HTR-8/SVneo (cell line): ENCODE results near the gene SHLD2.
"Not testable (repeated sequence)": the region's sequence is repeated elsewhere in the genome, so short reads cannot be mapped to it uniquely, and the experiment has no call there.

Source experiments
- DNase-seq: peaks from one replicate; pipeline ENCODE4 v3.0.0; 2011; ENCODE audit warnings: low spot score, mixed read lengths; ENCODE audit not compliant: insufficient read length
- FAIRE-seq: peaks from 2 replicates; lab custom pipeline; 2011; peaks lifted over from hg19 to GRCh38; lab: Jason Lieb, UNC

The SHLD2 gene

DNA sequence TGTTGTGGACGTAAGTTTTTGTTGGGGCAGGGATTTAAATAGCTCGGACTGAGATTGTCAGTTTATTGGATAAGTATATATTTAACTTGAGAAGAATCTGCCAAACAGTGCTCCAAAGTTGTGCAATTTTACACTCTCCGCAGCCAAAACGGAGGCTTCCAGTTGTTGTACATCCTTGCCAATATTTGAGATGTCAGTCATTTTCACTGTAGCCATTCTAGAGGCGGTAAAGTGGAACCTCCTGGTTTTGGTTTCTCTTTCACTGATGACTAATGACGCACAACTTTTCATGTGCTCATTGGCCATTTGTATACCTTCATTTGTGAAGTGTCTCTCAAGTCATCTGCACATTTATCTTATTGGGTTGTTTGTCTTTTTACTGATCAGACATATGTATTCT, 105.9 kb downstream of the SHLD2 start:
- DNase-seq, FAIRE-seq: not testable (repeated sequence)

DNA sequence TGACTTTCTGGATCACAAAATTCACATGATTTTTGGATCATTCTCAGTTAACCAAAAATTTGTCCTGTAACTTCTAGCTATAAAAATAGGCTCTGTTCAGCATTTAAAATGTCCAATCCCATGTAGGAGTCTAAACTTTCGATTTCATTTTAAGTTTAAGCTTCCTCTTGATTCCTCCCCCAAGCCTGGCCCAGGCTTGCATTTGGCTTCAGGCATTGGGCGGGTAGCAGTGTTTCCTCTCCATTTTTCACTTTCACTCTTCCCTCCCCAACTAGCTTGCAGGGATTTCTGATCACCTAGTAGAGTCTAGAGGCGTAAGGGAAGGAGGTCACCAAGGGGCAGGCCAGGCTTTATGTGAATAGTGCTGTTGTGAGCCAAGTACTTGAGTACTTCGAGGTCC, 109.8 kb downstream of the SHLD2 start:
- FAIRE-seq, DNase-seq: not testable (repeated sequence)

DNA sequence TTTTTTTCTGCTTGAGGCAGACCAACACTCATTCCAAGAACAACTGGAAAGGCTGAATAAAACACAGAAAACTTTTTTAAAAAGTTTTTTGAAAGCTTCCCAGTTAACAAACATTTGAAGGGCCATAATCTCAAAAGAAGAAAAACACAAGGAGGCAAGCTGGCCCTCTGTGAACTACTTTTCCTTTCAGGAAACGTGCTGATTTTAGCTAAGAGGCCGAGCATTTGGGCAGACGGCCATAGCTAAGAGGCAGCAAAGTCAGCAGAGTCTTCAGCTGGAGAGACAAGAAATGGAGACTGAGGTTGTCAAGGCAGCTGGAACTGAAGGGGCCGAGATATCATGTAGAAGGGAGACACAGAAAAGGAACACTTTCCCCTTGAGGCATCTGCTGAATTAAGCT, 111.9 kb downstream of the SHLD2 start:
- DNase-seq, FAIRE-seq: not testable (repeated sequence)

DNA sequence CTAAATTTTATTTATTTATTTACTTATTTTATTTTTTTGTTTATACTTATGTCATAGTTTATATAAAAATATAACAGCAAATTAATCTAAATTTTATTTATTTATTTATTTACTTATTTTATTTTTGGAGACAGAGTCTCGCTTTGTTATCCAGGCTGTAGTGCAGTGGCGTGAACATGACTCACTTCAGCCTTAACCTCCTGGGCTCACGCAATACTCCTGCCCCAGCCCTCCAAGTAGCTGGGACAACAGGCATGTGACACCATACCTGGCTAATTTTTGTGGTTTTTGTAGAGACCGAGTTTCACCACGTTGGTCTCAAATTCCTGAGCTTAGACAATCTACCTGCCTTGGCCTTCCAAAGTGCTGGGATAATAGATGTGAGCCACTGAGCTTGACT, 115.3 kb downstream of the SHLD2 start:
- not testable (repeated sequence) for FAIRE-seq, DNase-seq

DNA sequence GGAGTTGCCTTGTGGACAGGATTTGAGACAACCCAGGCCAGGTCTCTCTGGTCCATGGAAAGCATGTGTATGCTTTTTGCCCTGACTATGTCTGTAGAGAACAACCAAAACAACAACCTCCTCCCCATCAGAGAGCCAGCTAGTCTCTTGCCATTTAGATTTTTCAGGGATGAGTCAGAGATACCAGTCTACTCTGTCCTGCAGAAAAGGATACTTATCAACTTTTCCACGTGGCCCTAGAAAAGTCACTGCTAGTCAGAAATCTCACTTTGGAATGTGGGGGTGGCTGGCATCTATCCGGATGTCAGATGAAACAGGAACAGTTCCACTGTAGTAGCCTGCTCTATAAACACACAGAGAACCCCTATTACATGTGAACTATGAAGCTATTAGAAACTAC, 116.8 kb downstream of the SHLD2 start:
- not testable (repeated sequence) for DNase-seq, FAIRE-seq

DNA sequence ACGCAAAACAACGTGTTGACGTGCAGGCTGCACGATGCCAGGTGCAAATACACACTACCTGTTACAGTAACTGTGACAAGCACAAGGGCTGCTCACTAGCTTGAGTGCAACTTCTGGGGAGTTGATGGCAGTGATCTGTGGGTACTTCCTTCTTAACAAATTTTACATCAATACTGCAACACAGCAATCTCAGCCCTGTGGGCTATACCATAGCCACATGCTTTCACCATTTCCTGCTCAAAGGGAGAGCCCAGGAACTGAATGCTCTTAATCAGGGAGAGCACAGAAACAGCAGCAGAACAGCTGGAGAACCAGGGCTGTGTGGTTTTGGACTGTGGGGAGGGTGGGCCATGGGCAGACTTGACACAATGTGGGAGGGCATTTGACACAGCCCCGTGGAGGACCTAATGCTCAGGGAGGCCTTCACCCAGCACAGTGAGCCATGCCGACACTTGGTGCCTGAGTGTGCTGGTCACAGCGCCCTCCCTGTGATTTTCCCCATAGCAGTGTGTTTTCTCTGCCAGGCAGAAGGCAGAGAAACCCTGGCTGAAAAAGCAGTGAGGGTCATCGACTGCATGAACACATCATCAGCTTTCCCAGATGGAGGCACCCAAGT, 118.3 kb downstream of the SHLD2 start:
- DNase-seq = not testable (repeated sequence)
- peak; percentile 28 for FAIRE-seq

DNA sequence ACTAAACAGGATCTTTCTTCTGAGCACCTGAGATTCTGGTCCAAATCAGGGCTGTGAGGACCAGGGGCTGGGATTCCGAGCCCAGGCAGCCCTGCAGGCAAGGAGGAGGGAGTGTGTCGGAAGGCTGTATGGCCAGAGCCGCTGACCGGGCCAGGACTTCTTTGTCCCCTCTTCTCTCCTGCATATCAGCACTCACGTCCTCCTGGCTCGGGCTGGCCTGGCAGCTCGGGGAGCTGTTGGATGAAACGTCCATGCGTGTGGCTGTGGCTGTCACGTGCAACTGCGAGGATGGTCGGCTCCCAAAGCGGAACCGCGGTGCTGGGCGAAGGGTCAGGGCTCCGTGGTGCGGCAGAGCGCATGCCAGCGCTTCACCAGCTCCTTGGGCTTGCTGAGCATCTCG, 118.8 kb downstream of the SHLD2 start:
- not testable (repeated sequence) for DNase-seq, FAIRE-seq

DNA sequence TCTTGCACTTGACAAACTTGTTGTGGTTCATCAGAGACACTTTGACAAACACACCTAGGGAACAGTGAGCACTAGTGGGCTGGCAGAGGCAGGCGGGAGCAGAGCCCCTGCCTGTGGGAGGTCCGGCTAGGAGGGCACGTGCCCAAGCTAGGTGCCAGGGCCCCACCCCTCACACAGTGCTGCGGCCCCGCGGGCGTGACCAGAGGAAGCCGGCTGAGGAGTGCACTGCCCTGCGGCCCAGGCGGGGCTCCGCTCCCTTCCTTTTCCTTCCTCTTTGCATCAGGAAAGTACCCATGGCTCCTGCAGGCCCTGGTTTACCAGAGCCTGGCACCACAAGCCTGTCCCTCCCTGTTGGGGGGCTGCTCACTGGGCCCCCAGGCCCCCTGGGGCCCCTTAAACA, 121.1 kb downstream of the SHLD2 start:
- DNase-seq, FAIRE-seq: not testable (repeated sequence)

DNA sequence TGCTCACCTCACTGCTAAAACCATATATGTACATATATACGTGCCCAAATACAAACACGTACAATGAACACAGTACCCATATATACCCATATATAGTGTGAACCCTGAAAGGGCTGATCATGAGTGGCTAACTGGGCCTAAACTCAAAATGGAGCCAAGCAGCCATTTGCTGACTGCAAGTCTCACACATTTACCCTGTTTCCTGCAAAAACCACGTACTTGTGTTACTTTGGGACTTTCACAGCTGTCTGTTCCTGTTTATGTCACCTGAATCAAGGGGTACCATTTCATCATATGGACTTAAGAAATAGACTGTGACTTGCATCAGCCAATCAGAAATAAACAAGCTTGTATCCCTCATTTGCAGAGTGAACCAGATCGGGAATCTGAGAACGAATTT, 124.4 kb downstream of the SHLD2 start:
- not testable (repeated sequence) for DNase-seq, FAIRE-seq

DNA sequence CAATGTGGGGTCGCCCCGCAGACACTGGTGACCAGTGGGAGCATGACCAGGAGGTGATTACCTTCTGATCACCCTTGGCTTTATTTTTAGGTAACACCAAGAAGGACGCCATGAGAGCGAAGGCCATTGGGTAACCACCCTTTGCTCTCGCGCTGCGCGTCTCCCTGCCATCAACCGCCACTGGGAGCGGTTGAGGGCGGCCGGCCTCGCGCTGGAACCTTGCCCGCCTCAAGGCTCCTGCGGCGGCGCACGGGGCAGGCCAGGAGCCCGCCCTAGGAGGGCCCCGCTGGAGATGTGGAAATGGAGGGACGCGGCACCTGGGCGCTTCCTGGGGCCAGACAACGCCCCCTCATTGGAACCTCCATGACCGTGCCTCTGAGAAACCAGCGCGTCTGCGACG, 127.8 kb downstream of the SHLD2 start:
- DNase-seq, FAIRE-seq: not testable (repeated sequence)

DNA sequence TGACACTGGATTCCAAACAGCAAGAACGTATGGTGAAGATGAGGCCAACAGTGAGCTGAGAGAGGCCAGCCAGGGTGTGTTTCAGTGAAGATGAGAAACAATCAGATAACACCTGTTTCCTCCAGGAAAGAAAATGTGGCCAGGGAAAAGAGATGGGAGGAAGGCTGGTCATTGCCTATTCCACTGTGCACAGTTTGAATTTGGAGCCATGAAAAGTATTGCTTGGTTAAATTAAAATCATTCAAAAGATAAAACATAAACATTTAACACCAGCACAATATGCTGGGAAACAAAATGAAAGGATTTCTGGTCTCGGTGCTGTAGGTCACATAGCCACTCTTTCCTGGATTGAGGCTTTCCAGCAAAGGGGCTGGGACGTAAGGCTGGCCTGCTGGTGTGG, 130.1 kb downstream of the SHLD2 start, which contains the start of gene NUTM2A:
Gene NUTM2A, plus strand, starts transcription at position 301 of the 400 bp plus-strand sequence. CDS start 383 bp downstream, outside the sequence.
- DNase-seq, FAIRE-seq: not testable (repeated sequence)

DNA sequence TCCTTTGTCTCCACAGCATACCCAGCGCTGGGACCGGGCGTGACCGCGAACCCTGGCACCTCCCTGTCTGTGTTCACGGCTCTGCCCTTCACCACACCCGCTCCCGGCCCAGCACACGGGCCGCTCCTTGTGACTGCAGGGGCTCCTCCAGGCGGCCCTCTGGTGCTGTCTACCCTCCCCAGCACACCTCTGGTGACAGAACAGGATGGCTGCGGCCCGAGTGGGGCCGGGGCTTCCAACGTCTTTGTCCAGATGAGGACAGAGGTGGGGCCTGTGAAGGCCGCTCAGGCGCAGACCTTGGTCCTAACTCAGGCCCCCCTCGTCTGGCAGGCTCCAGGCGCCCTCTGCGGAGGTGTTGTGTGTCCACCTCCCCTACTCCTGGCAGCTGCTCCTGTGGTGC, 133.2 kb downstream of the SHLD2 start:
- DNase-seq, FAIRE-seq: not testable (repeated sequence)

DNA sequence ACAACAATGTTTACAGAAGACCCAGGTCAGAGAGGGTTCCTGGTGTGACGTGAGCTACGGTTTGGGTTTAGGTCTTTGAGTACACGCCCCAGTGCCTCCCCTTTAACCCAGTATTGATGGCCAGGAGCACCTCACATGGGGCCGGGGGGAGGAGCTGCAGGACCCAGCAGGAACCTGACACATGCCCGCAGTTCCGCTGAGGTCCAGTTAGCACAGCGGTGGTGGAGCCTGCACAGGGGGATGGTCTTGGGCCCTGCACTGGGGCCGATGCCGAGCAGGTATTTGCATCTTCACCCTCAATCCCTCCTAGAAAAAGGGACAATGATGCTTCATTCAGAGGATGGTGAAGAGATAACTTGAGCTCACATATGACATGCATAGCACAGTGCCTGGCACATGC, 134.2 kb downstream of the SHLD2 start:
- FAIRE-seq, DNase-seq: not testable (repeated sequence)

DNA sequence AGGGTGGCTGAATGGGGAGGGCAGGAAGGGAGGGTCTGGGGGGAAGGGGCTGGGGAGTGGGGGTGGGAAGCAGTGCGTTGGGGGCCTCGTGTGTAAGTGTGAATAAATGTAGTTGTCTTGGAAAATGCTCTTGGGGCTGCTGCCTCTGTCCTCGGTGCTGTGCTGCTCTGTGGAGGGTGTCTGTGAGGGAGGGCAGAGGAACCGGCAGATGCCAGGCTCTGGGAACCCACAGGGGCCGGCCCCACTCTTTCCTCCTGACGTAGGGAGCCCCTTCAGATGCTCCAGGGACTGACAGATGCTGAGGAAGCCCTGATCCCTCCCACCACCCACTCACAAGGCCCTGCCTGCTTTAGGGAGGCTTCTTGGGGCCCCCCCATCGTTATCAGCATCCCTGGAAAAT, 139.8 kb downstream of the SHLD2 start:
- not testable (repeated sequence) for DNase-seq

DNA sequence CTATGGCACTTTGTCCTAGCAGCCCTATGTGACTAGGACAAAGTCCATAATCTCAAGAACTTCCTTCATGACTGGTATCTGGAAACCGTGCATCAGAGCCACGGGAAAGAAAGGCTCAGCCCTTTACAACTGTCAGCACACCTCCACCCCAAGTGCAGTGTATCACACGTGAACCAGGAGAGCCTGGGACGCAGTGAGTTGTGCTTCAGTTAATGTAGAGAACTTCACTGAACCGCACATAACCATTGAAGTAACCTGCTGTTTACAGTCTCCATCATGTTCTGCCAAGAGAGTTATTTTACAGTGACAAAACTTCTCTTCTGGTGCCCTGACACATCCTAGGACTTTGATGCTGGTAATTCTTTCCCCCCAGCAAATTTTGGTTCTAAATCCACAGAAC, 142.2 kb downstream of the SHLD2 start:
- FAIRE-seq, DNase-seq: not testable (repeated sequence)

More for the DNA sequence above, 139.8 kb downstream of the SHLD2 start:
- not testable (repeated sequence) for FAIRE-seq

DNA sequence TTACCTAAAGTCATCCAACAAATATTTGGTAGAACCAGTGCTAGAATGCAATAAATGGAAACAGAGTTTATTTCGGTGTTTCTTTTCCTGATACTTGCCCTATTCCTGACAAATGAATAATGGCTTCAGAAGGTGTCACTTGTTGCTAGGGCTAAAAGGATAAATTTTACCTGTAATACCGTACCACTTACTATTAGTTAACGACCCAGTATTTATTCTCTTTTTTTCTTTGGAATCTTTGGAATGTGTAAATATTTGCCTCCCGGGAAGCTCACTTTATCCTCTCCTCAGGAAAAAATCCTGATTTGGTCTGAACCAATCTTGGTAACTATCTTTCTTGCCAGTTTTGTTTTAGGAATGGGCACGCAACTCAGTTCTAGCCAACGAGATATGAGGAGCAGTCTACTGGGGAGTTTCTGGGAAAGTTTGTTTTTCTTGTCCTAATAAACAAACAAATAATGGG, 144.4 kb downstream of the SHLD2 start:
- FAIRE-seq, DNase-seq: not testable (repeated sequence)
